Activated CD4-positive, alpha-beta T cell treated with anti-CD3 and anti-CD28 coated beads, Interleukin-2, amount 10 ng/mL, durations not matched to agents 7 days and 5 days (primary cell): Measurements from ENCODE around the gene AFF2. TPM values are rescaled to one million over a fixed set of nuclear protein-coding genes. Genes with fewer than 3 reads are reported as not detected.

Experiments
- CTCF ChIA-PET: fragments of 350-600 bp; sonication (Branson Sonifier 250); formaldehyde crosslinking; loops from one replicate; lab custom pipeline; 2021; ENCODE audit warnings: antibody characterized with exemption; lab: Charles Lee
- POLR2A ChIA-PET: fragments of 350-600 bp; sonication (Branson Sonifier 250); formaldehyde crosslinking; loops from one replicate; lab custom pipeline; 2021; ENCODE audit warnings: antibody characterized with exemption; lab: Charles Lee
- DNase-seq: peaks from one replicate; pipeline ENCODE4 v3.0.0-alpha.2; 2020
- H3K27ac Mint-ChIP-seq: one replicate; pipeline ENCODE4 v1.8.0; 2021; ENCODE audit warnings: mild to moderate bottlenecking, moderate library complexity, mixed read lengths
- H3K27me3 Mint-ChIP-seq: one replicate; pipeline ENCODE4 v1.8.0; 2021; ENCODE audit warnings: mixed read lengths
- H3K36me3 Mint-ChIP-seq: one replicate; pipeline ENCODE4 v1.8.0; 2021; ENCODE audit warnings: low read depth, mixed read lengths
- H3K4me1 Mint-ChIP-seq: one replicate; pipeline ENCODE4 v1.8.0; 2021; ENCODE audit warnings: mixed read lengths
- H3K4me3 Mint-ChIP-seq: one replicate; pipeline ENCODE4 v1.8.0; 2021; ENCODE audit warnings: mild to moderate bottlenecking, moderate library complexity, mixed read lengths
- H3K9me3 Mint-ChIP-seq: one replicate; pipeline ENCODE4 v1.8.0; 2021; ENCODE audit warnings: mixed read lengths
- total RNA-seq, 2 experiments: library from RNA; stranded (reverse); gene quantifications; one replicate each; pipeline ENCODE4 v1.2.3, GENCODE V29; 2021

The AFF2 gene
- total RNA-seq, 2 experiments from 2014 or later = 0.69 to 1.8 TPM

DNA sequence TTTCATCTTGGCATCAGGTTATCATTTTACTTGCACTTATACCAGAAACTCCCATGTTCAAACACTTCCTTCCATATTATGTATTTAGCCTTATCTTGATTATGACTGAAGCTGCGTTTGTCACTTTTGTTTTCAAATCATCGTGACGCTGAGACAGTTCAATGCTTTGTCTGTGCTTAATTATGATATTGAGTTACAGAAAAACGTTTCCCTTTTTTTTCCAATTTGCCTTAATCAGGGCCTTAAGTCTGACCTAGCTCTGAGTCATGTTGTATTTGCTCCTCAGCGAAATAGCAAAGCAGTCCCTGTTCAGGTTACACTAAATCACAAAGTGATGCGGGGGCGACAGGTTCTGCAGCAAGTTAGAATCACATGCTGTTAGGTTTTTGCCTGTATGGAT lies 254.7 kb downstream of the AFF2 start:
- no peak for DNase-seq
- Mint-ChIP-seq H3K4me1 (no peaks in the 10 kb centered on the region), H3K4me3 (no peak overlapping the region), H3K27ac (no peak overlapping the region), H3K36me3 (no peaks in the 10 kb centered on the region), H3K27me3 (no peaks in the 10 kb centered on the region), H3K9me3 (no peaks in the 10 kb centered on the region)
- ChIA-PET CTCF (no interaction called here), POLR2A (no interaction called here)

DNA sequence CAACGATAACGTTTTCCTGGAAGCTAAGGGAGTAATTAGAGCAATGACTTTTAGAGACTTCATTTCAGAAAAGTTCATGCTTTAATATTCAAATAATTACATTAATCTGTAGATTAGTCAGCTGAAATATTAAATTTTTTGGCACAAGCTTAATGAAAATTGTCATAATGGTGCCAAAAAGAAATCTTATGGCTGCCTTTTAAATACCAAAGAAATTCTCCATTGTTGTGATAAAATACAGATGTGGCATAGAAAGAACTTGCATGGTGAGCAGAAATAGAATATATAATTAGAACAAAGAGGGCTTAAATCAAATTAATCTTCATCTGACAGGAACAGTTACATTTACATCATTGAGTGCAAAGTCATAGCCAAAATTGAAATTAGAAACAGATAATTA lies 263.5 kb downstream of the AFF2 start:
- no peak overlapping the region for H3K27ac Mint-ChIP-seq
- H3K4me1 Mint-ChIP-seq = no peaks in the 10 kb centered on the region
- CTCF ChIA-PET = no interaction called here
- POLR2A ChIA-PET = no interaction called here
- no peak overlapping the region for H3K4me3 Mint-ChIP-seq
- H3K27me3 Mint-ChIP-seq = no peaks in the 10 kb centered on the region
- no peaks in the 10 kb centered on the region for H3K36me3 Mint-ChIP-seq
- DNase-seq = no peak
- H3K9me3 Mint-ChIP-seq = no peaks in the 10 kb centered on the region

DNA sequence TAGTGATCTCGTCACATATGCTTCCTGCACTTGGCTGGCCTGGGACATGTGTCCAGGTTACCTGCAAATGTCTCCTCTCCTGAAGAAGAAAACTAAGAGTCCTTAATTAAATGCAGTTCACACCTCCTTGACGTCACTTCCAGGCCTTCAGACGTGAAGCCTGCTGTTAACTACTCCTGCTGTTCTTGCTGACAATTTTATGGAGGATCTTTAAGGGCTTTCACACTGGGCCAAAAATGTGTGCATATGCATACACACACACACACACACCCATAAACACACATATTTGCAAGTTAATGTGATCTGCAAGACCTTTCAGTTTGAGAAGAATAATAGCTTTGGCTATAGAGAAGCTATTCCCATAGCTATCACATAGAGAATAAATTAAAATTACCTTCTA lies 267.9 kb downstream of the AFF2 start:
- Mint-ChIP-seq H3K9me3 (no peaks in the 10 kb centered on the region), H3K27me3 (no peaks in the 10 kb centered on the region), H3K4me3 (no peak overlapping the region), H3K36me3 (no peaks in the 10 kb centered on the region), H3K4me1 (no peaks in the 10 kb centered on the region), H3K27ac (no peak overlapping the region)
- CTCF ChIA-PET = no interaction called here
- DNase-seq = no peak
- POLR2A ChIA-PET = no interaction called here

GRCh38 chrX:148771440-148771839 lies 271.0 kb downstream of the AFF2 start:
- Mint-ChIP-seq H3K4me1 (no peaks in the 10 kb centered on the region), H3K9me3 (peaks cover 3% of the 10 kb centered on the region), H3K36me3 (no peaks in the 10 kb centered on the region), H3K27me3 (no peaks in the 10 kb centered on the region), H3K27ac (no peak overlapping the region), H3K4me3 (no peak overlapping the region)
- CTCF ChIA-PET = no interaction called here
- no peak for DNase-seq
- POLR2A ChIA-PET = no interaction called here

DNA sequence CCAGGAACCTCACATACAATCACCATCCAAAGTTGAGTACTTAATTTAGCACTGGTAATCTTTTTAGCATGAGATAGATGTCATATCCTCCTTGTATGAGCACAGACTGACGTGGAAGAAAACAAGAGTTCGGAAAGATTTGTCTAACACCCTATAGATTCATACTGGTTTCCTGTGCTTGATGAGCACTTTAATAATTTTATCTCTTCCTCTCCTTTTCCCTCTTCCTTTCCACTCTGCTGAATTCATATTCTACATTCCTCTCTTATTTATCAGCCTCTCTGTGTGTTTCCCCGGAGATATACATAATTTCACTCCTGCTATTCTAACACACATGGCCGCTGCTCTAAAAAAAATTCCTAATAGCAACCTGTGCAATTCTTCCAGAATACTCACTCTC lies 273.9 kb downstream of the AFF2 start:
- Mint-ChIP-seq H3K9me3 (peaks cover 3% of the 10 kb centered on the region), H3K4me3 (no peak overlapping the region), H3K36me3 (no peaks in the 10 kb centered on the region), H3K27ac (no peak overlapping the region), H3K4me1 (no peaks in the 10 kb centered on the region), H3K27me3 (no peaks in the 10 kb centered on the region)
- ChIA-PET CTCF (no interaction called here), POLR2A (no interaction called here)
- no peak for DNase-seq

DNA sequence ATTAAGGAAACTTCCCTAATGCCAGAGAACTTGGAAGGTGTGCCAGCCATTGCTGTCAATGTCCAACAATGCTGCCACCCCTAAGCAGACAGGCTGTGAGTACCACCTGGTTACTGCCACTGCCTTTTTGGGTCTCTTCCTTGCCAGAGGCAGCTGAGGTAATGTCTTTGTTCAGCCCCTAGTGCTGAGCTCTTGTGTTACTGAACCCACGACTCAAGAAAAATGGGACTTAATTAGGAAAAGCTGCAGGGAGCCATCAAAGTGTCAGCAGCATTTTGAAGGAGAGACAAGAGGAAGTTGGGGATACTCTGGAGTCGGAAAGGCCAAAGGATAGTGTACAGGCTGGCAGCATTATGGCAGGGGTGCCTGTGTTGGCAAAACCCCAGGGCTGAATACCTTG lies 283.7 kb downstream of the AFF2 start:
- POLR2A ChIA-PET = no interaction called here
- no peak overlapping the region for H3K27ac Mint-ChIP-seq
- DNase-seq = no peak
- no peaks in the 10 kb centered on the region for H3K9me3 Mint-ChIP-seq
- no peak overlapping the region for H3K4me3 Mint-ChIP-seq
- no peaks in the 10 kb centered on the region for H3K36me3 Mint-ChIP-seq
- no peaks in the 10 kb centered on the region for H3K4me1 Mint-ChIP-seq
- no peaks in the 10 kb centered on the region for H3K27me3 Mint-ChIP-seq
- CTCF ChIA-PET = interaction anchor here (0.5 kb wide), 1 partner anchor 42 kb away, joined by 3 read pairs; no protein-coding TSS in a partner anchor

- POLR2A ChIA-PET = no interaction called here
- Mint-ChIP-seq H3K36me3 (no peaks in the 10 kb centered on the region), H3K4me1 (no peaks in the 10 kb centered on the region), H3K27me3 (no peaks in the 10 kb centered on the region), H3K27ac (no peak overlapping the region), H3K4me3 (no peak overlapping the region), H3K9me3 (no peaks in the 10 kb centered on the region)
- CTCF ChIA-PET = no interaction called here
- no peak for DNase-seq
Measured at GRCh38 chrX:148784856-148785255, 284.4 kb downstream of the AFF2 start.

DNA sequence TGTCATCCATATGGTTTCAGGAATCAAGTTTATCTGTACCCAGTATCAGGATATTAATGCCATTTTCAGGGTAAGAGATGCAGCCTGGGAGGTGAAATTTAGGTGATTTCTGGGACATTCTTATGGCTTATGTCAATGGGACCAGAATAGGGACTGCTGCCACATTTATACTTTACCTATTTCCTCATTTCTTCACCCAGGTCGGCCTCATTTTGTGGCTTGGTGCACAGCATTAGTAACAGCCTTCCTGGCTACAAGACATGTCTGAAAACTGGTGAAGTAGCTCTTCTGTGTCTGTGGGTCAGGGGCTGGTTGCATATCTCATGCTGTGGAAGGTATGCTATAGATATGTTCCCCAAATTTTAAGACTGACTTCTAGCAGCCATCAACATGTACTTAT lies 284.8 kb downstream of the AFF2 start:
- ChIA-PET CTCF (no interaction called here), POLR2A (no interaction called here)
- H3K4me1 Mint-ChIP-seq = no peaks in the 10 kb centered on the region
- H3K9me3 Mint-ChIP-seq = no peaks in the 10 kb centered on the region
- H3K36me3 Mint-ChIP-seq = no peaks in the 10 kb centered on the region
- no peak overlapping the region for H3K27ac Mint-ChIP-seq
- no peak for DNase-seq
- H3K27me3 Mint-ChIP-seq = no peaks in the 10 kb centered on the region
- H3K4me3 Mint-ChIP-seq = no peak overlapping the region

- H3K27ac Mint-ChIP-seq = no peak overlapping the region
- no peak overlapping the region for H3K4me3 Mint-ChIP-seq
- H3K27me3 Mint-ChIP-seq = no peaks in the 10 kb centered on the region
- no peak for DNase-seq
- H3K36me3 Mint-ChIP-seq = no peaks in the 10 kb centered on the region
- H3K9me3 Mint-ChIP-seq = no peaks in the 10 kb centered on the region
- no peaks in the 10 kb centered on the region for H3K4me1 Mint-ChIP-seq
- ChIA-PET CTCF (no interaction called here), POLR2A (no interaction called here)
Measured at GRCh38 chrX:148788449-148788848, 288.0 kb downstream of the AFF2 start.

GRCh38 chrX:148794350-148794749 lies 293.9 kb downstream of the AFF2 start:
- DNase-seq = no peak
- H3K4me3 Mint-ChIP-seq = no peak overlapping the region
- H3K27me3 Mint-ChIP-seq = no peaks in the 10 kb centered on the region
- H3K27ac Mint-ChIP-seq = no peak overlapping the region
- CTCF ChIA-PET = no interaction called here
- H3K9me3 Mint-ChIP-seq = no peaks in the 10 kb centered on the region
- no peaks in the 10 kb centered on the region for H3K4me1 Mint-ChIP-seq
- POLR2A ChIA-PET = no interaction called here
- no peaks in the 10 kb centered on the region for H3K36me3 Mint-ChIP-seq

- H3K4me3 Mint-ChIP-seq = no peak overlapping the region
- H3K4me1 Mint-ChIP-seq = no peaks in the 10 kb centered on the region
- no peaks in the 10 kb centered on the region for H3K27me3 Mint-ChIP-seq
- ChIA-PET CTCF (interaction anchor here (1.0 kb wide), 1 partner anchor 22 kb away, joined by 3 read pairs; no protein-coding TSS in a partner anchor), POLR2A (no interaction called here)
- no peaks in the 10 kb centered on the region for H3K9me3 Mint-ChIP-seq
- no peaks in the 10 kb centered on the region for H3K36me3 Mint-ChIP-seq
- no peak for DNase-seq
- no peak overlapping the region for H3K27ac Mint-ChIP-seq
Measured at GRCh38 chrX:148804579-148805355, 304.4 kb downstream of the AFF2 start.

DNA sequence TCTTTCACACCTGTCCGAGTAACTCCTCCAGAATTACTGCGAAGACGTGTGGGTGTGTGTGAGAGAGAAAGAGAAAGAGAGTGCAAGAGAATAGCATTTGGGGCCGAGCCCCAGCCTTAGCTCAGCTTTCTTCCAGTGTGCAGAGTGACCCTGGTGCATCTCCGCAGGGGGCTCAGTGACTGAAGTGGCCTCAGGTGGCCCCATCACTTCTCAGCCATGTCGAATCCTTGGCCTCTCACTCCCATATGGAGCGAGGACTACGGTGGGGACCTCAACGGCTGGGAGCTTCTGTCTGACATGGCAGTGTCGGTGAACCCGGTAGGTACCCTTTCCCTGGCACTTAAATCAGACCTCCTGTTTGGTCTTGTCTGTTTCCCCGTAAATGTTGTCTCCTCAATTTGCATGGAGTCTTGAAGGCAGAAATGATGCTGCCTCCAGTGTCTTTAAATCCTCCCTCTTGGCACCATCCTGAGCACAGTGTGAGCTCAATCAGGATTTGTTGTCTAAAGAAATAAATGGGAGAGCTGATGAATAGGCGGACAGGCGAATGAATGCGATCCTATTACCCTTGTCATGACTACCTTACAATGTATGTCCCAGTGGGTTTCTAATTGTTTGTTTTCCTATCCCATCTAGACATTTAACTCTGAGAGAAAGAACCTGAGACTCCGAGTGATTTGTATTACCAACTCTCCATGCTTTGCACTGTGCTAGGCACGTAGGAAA lies 305.9 kb downstream of the AFF2 start:
- no peaks in the 10 kb centered on the region for H3K9me3 Mint-ChIP-seq
- ChIA-PET CTCF (no interaction called here), POLR2A (no interaction called here)
- H3K27ac Mint-ChIP-seq = no peak overlapping the region
- no peaks in the 10 kb centered on the region for H3K36me3 Mint-ChIP-seq
- no peaks in the 10 kb centered on the region for H3K27me3 Mint-ChIP-seq
- no peak for DNase-seq
- no peaks in the 10 kb centered on the region for H3K4me1 Mint-ChIP-seq
- no peak overlapping the region for H3K4me3 Mint-ChIP-seq

- H3K36me3 Mint-ChIP-seq = no peaks in the 10 kb centered on the region
- POLR2A ChIA-PET = interaction anchor here (0.7 kb wide), 1 partner anchor 430 kb away, joined by 6 read pairs; no protein-coding TSS in a partner anchor
Measured at GRCh38 chrX:148808833-148809232, 308.4 kb downstream of the AFF2 start.

More at GRCh38 chrX:148808833-148809232, 308.4 kb downstream of the AFF2 start:
- H3K27ac Mint-ChIP-seq = no peak overlapping the region
- H3K27me3 Mint-ChIP-seq = no peaks in the 10 kb centered on the region
- H3K4me1 Mint-ChIP-seq = no peaks in the 10 kb centered on the region
- no peaks in the 10 kb centered on the region for H3K9me3 Mint-ChIP-seq
- CTCF ChIA-PET = no interaction called here
- DNase-seq = no peak
- H3K4me3 Mint-ChIP-seq = no peak overlapping the region
